K562 (cell line): ENCODE measurements around the gene SNAPC2. TPM values are rescaled to one million over a fixed set of nuclear protein-coding genes. Genes with fewer than 3 reads are reported as not detected.

Source experiments
- ATF7 ChIP-seq: fragments of 450-650 bp; IDR thresholded peaks from 2 replicates; pipeline ENCODE4 v1.7.1; 2014; ENCODE audit warnings: mild to moderate bottlenecking, moderate library complexity
- BRCA1 ChIP-seq, 2 experiments: fragments of 450-650 bp in 1 of 2; sonication (generic) in 1 of 2; formaldehyde crosslinking in 1 of 2; IDR thresholded peaks; 2 replicates each; pipeline versions ENCODE4 v1.5.0 to v1.6.1; 2017 to 2020; ENCODE audit warnings: mild to moderate bottlenecking in 1 of 2, missing genetic modification reagents in 1 of 2
- CREB5 ChIP-seq: fragments of 250-450 bp; sonication (Bioruptor Pico); IDR thresholded peaks from 2 replicates; pipeline ENCODE4 v1.5.0; 2020; ENCODE audit warnings: mild to moderate bottlenecking
- E2F6 ChIP-seq, 2 experiments: IDR thresholded peaks; 2 replicates each; pipeline ENCODE4 v1.6.1; 2011; ENCODE audit warnings: borderline replicate concordance in 1 of 2, control low read depth in 1 of 2, low read depth in 1 of 2, low read length in 1 of 2, mild to moderate bottlenecking in 1 of 2, mixed read lengths in 1 of 2, moderate library complexity in 1 of 2; ENCODE audit not compliant: insufficient read depth in 1 of 2, insufficient read length in 1 of 2, poor library complexity in 1 of 2, severe bottlenecking in 1 of 2; ENCODE audit errors: extremely low read depth in 1 of 2
- GABPA ChIP-seq: fragments of 200-800 bp; sonication (Bioruptor generic); conservative IDR thresholded peaks from 2 replicates; pipeline ENCODE4 v1.6.1; 2016; ENCODE audit warnings: low read depth, missing genetic modification characterization, missing compliant biosample characterization
- GTF2F1 ChIP-seq: IDR thresholded peaks from 2 replicates; pipeline ENCODE4 v1.6.1; 2011; ENCODE audit warnings: low read depth, low read length, improper control_type of control experiment
- HES1 ChIP-seq: fragments of 450-650 bp; IDR thresholded peaks from 2 replicates; pipeline ENCODE4 v1.6.1; 2016; ENCODE audit warnings: low read depth, mild to moderate bottlenecking, moderate library complexity
- HMGXB4 ChIP-seq: sonication (generic); formaldehyde crosslinking; IDR thresholded peaks from 2 replicates; pipeline ENCODE4 v1.8.1; 2023; ENCODE audit warnings: mild to moderate bottlenecking, missing genetic modification reagents
- IRF1 ChIP-seq: sonication (generic); formaldehyde crosslinking; IDR thresholded peaks from 2 replicates; pipeline ENCODE4 v1.8.0; 2022; ENCODE audit warnings: missing genetic modification reagents, mild to moderate bottlenecking, borderline replicate concordance
- POLR2B ChIP-seq: fragments of 450-650 bp; IDR thresholded peaks from 2 replicates; pipeline ENCODE4 v1.6.1; 2018; ENCODE audit warnings: low read depth; ENCODE audit not compliant: partially characterized antibody
- PURB ChIP-seq: sonication (generic); formaldehyde crosslinking; IDR thresholded peaks from 2 replicates; pipeline ENCODE4 v1.9.0; 2021; ENCODE audit warnings: low read depth, mild to moderate bottlenecking, missing genetic modification reagents
- RBFOX2 ChIP-seq: fragments of 200-400 bp; formaldehyde crosslinking; IDR thresholded peaks from 2 replicates; pipeline ENCODE4 v1.6.1; 2017; ENCODE audit warnings: low read depth, mild to moderate bottlenecking, low read length, moderate library complexity
- ZBTB1 ChIP-seq: sonication (generic); formaldehyde crosslinking; IDR thresholded peaks from 2 replicates; pipeline ENCODE4 v1.8.1; 2023; ENCODE audit warnings: missing genetic modification reagents, low read depth, mild to moderate bottlenecking, borderline replicate concordance
- ZBTB17 ChIP-seq: fragments of 450-650 bp; formaldehyde crosslinking; IDR thresholded peaks from 2 replicates; pipeline ENCODE4 v1.4.0; 2020; ENCODE audit warnings: mild to moderate bottlenecking
- ZBTB34 ChIP-seq: fragments of 250-450 bp; sonication (Bioruptor Pico); IDR thresholded peaks from 2 replicates; pipeline ENCODE4 v1.8.0; 2021; ENCODE audit warnings: mild to moderate bottlenecking, moderate library complexity
- ZBTB9 ChIP-seq: fragments of 450-650 bp; formaldehyde crosslinking; IDR thresholded peaks from 2 replicates; pipeline ENCODE4 v1.4.0; 2020; ENCODE audit warnings: mild to moderate bottlenecking, moderate library complexity
- ZNF41 ChIP-seq: fragments of 250-450 bp; sonication (Bioruptor Pico); conservative IDR thresholded peaks from 2 replicates; pipeline ENCODE4 v1.4.0; 2020; ENCODE audit warnings: mild to moderate bottlenecking
- ZNF77 ChIP-seq: fragments of 250-450 bp; sonication (Bioruptor Pico); IDR thresholded peaks from 2 replicates; pipeline ENCODE4 v1.5.0; 2020
- polyA plus RNA-seq, 8 experiments: library from polyadenylated mRNA; depleted of rRNA in 4 of 8; stranded (reverse) in 5 of 8; unstranded in 3 of 8; fragments of >200 nt; fragmentation: Nextera tagmentation in 2 of 8; fragmentation: Illumina TruSeq in 1 of 8; extraction: Ambion mirVana in 2 of 8; extraction: Trizol in 1 of 8; gene quantifications; 2 replicates each; pipeline versions ENCODE4 v1.2.1 to v1.2.3, GENCODE V29; 2011 to 2014; ENCODE audit warnings: inconsistent platforms in 1 of 8, missing spikeins in 1 of 8
- total RNA-seq, 7 experiments: library from RNA; depleted of rRNA in 6 of 7; stranded (reverse); fragments of >200 nt in 6 of 7; fragmentation: Illumina TruSeq in 2 of 7; extraction: Trizol in 2 of 7; gene quantifications; 2 replicates each; pipeline versions ENCODE4 v1.2.1 to v1.2.3, GENCODE V29; 2011 to 2021; ENCODE audit warnings: low replicate concordance in 1 of 7

The SNAPC2 gene
- total and polyA plus RNA-seq, 9 of the 15 experiments (the other 6 are each of a cell fraction or from before 2014, with no cell fraction given): 0.59 to 45.1 (median 15.3) TPM

GRCh38 chr19:7888145-7888825 lies 31.9 kb upstream of the SNAPC2 start, which contains the start of gene LRRC8E (continued):
- TF ChIP-seq ZBTB1 (CRISPR knock-in tag): no peak
- TF ChIP-seq ZNF41 (CRISPR knock-in tag): no peak
- peak; percentile 62 for TF ChIP-seq POLR2B
- no peak for TF ChIP-seq GABPA (tag)
- TF ChIP-seq ZBTB17 (CRISPR knock-in tag): no peak
- TF ChIP-seq E2F6 (IDR thresholded peaks at IDR 0.05; ENCODE audit: borderline replicate concordance in 1 of 2, extremely low read depth in 1 of 2, insufficient read depth in 1 of 2, insufficient read length in 1 of 2, low read depth in 1 of 2, low read length in 1 of 2, poor library complexity in 1 of 2, severe bottlenecking in 1 of 2): peak in 1 of 2 experiments; percentile 50
- no peak for TF ChIP-seq CREB5
- TF ChIP-seq GTF2F1: no peak
- TF ChIP-seq HES1: no peak
- 0 out of 2 replicates have a peak, but pooled peaks have one; percentile 50 for TF ChIP-seq HMGXB4 (CRISPR knock-in tag)
- no peak for TF ChIP-seq ZBTB34 (CRISPR knock-in tag)
- TF ChIP-seq BRCA1 (IDR thresholded peaks at IDR 0.05): no peak
- no peak for TF ChIP-seq BRCA1 (CRISPR knock-in tag; IDR thresholded peaks at IDR 0.05)
- TF ChIP-seq ZNF77 (CRISPR knock-in tag): no peak
- TF ChIP-seq PURB (CRISPR knock-in tag): no peak
- TF ChIP-seq ATF7: peak; percentile 59; the same call in 1 of the 2 replicates
- peak; percentile 80 for TF ChIP-seq RBFOX2
- TF ChIP-seq IRF1 (CRISPR knock-in tag): no peak
- no peak for TF ChIP-seq ZBTB9 (CRISPR knock-in tag)
